ENCODE data around the gene INTS6. TPM values are rescaled to one million over a fixed set of nuclear protein-coding genes. Genes with fewer than 3 reads are reported as not detected.

The INTS6 gene
- total RNA-seq, 2 experiments from 2014 or later = 48.9 to 52.0 TPM

DNA sequence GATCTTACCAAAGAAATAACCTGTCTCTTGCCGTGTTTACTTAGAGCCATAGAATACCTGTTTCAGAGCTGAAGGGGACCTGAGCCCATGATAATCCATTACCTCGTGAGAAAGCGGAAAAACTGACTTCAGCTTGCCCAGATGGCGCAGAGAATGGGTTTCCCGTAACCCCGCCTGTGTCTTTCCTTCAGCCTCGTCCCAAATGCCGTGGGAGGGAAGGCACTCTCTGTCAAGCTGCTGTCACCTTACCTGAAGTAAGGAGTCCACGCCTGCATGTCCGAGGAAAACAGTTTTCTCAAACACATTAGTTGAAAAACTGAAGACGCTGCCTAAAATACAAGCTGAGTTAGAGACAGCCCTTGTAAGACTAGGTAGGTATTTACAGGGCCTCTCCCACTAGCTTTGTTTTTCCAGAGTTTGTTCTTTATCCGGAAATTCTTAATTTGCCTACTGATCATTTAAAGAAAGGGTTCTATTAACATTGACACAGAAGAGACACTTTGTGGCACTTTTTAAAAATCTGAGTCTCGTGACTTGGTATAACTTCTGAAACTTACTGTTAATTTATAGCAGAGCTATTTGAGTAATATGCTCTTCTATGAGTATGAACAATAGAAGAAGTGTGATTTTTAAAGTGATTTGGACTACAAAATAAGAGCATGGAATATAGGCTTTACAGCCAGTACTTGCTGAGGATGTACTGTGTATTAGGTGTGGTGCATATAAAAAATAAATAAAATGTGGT, 1.3 kb upstream of the INTS6 start:
- H3K4me3 Mint-ChIP-seq = peak overlapping the region; percentile 94
- H3K36me3 Mint-ChIP-seq (ENCODE audit: low read depth) = peaks cover 62% of the 10 kb centered on the region
- DNase-seq (peak; percentile 51), ATAC-seq (no peak)
- CTCF ChIA-PET = interaction anchor here (0.6 to 3.6 kb wide), 18 partner anchors 9 to 371 kb away, joined by 3 to 30 read pairs (median 4); no protein-coding TSS in a partner anchor
- peak overlapping the region; percentile 97 for H3K27ac Mint-ChIP-seq
- no peaks in the 10 kb centered on the region for H3K9me3 Mint-ChIP-seq (ENCODE audit: insufficient read depth)
- H3K27me3 Mint-ChIP-seq (ENCODE audit: low read depth) = no peaks in the 10 kb centered on the region
- POLR2A ChIA-PET = interaction anchor here (0.6 to 5.5 kb wide), 18 partner anchors 10 to 646 kb away, joined by 3 to 72 read pairs (median 4); partner anchors contain the start of gene WDFY2
- peaks cover 33% of the 10 kb centered on the region for H3K4me1 Mint-ChIP-seq (ENCODE audit: low read depth)

DNA sequence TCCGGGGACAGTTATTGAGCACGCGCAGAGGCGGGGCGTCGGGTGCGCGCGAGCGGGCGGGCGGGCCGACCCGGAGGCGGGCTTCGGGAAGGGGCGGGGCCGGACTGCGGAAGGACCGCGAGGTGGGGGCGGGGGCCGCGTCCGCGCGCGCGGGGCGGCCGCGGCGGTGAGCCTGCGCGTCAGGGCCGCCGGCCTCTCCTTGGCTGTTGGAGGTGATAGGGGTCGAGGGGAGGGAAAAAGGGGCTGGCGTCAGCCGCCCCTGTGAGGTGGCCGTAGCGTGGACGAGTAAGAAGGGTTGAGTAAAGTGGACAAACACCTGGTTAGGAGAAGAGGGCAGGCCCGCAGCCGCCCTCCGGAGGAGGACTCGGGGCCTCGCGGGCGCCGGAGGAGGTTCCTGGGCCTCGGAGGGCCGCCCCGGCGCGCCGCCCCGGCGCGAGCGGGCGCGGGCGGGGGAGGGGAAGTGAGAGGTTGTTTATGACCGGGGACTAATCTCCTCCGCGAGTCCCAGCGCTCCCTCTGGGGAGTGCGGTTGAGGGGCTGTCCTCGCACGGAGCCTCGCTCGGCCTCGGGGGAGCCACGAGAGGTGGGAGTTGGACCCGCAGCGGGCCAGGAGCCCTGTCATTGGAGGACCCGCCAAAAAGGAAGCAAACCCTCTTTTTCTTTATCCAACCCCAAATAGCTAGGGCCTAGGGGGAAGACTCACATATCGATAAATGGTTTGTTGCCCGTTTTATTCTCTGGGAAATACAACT, 547 bp upstream of the INTS6 start:
- CTCF ChIA-PET = interaction anchor here (0.6 to 3.6 kb wide), 16 partner anchors 9 to 372 kb away, joined by 3 to 30 read pairs (median 4); no protein-coding TSS in a partner anchor
- Mint-ChIP-seq H3K36me3 (ENCODE audit: low read depth) (peaks cover 60% of the 10 kb centered on the region), H3K27me3 (ENCODE audit: low read depth) (no peaks in the 10 kb centered on the region), H3K4me3 (peak overlapping the region; percentile 94), H3K4me1 (ENCODE audit: low read depth) (peaks cover 36% of the 10 kb centered on the region), H3K9me3 (ENCODE audit: insufficient read depth) (no peaks in the 10 kb centered on the region), H3K27ac (peak overlapping the region; percentile 97)
- peak; percentile 51 for ATAC-seq
- POLR2A ChIA-PET = interaction anchor here (0.6 to 5.5 kb wide), 39 partner anchors 9 to 741 kb away, joined by 3 to 72 read pairs (median 5); partner anchors contain the start of gene WDFY2
- DNase-seq = peak; percentile 81

DNA sequence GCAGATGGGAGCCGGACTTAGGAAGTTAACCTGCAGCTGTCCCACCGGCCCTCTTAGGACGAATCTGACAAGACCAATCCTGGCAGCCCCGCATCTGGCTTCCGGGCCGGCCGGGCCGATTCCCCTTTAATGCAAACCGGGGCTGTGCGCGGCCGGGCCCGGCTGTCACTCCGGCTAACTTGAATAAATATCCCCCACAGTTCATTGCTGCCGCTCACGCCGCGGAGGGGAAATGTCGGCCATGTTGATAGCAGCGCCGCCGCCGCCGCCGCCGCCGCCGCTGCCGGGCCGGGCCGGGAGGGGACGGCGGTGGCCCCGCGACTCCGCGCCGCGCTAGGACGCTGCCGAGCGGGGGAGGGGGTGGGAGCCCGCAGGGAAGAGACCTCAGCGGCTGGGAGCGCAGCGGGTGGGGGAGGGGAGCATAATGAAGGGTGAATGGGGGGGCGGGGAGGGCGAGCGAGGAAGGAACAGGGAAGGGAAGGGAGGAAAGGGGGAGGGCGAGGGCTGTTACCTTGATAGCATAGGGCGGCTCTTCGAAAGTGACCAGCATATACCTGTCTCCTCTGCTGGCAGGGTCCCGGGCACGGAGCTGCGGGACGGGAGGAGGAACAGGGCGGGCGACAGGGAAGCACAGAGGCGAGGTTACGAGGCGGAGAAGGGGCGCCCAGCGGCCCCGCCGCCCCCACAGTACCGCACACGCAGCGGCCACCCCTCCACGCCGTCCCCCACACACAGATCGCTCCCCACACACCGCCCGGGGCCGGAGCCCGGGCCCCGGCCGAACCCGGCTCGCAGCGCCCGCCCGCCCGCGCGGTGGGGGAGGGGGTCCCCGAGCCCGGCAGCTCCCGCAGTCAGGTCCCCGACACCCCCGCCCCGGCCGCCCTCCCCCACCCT, 1.1 kb downstream of the INTS6 start:
- no peaks in the 10 kb centered on the region for H3K9me3 Mint-ChIP-seq (ENCODE audit: insufficient read depth)
- H3K36me3 Mint-ChIP-seq (ENCODE audit: low read depth) = peaks cover 58% of the 10 kb centered on the region
- H3K4me1 Mint-ChIP-seq (ENCODE audit: low read depth) = peaks cover 39% of the 10 kb centered on the region
- ATAC-seq = peak; percentile 17
- H3K27ac Mint-ChIP-seq = peak overlapping the region; percentile 94
- H3K4me3 Mint-ChIP-seq = peak overlapping the region; percentile 94
- peak; percentile 87 for DNase-seq
- ChIA-PET POLR2A (interaction anchor here (0.7 to 5.5 kb wide), 10 partner anchors 11 to 560 kb away, joined by 3 to 72 read pairs (median 5); partner anchors contain the start of gene WDFY2), CTCF (interaction anchor here (0.9 to 2.4 kb wide), 3 partner anchors 33 to 346 kb away, joined by 3 to 15 read pairs (median 3); no protein-coding TSS in a partner anchor)
- H3K27me3 Mint-ChIP-seq (ENCODE audit: low read depth) = no peaks in the 10 kb centered on the region

DNA sequence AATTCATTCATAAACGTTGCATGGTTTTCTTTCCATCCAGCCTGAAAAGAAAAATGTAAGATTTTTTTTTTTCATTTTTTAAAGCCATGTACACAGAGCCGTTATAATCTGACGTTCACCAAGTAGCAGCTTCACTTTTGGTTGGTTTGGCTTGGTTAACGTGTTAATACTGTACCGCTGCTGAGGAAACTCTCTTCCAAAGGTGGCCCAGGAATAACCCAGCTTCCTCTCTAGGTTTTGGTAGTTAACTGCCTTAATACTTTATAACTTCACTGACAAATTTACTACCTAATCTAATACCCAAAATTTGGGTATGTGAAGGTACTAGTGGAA, 1.7 kb downstream of the INTS6 start:
- CTCF ChIA-PET = interaction anchor here (0.9 to 2.4 kb wide), 3 partner anchors 32 to 347 kb away, joined by 3 to 15 read pairs (median 3); no protein-coding TSS in a partner anchor
- ATAC-seq (no peak), DNase-seq (no peak)
- H3K4me1 Mint-ChIP-seq (ENCODE audit: low read depth) = peaks cover 39% of the 10 kb centered on the region
- peak overlapping the region; percentile 90 for H3K4me3 Mint-ChIP-seq
- H3K9me3 Mint-ChIP-seq (ENCODE audit: insufficient read depth) = no peaks in the 10 kb centered on the region
- H3K27ac Mint-ChIP-seq = peak overlapping the region; percentile 92
- POLR2A ChIA-PET = interaction anchor here (0.8 to 5.5 kb wide), 8 partner anchors 11 to 364 kb away, joined by 3 to 72 read pairs (median 6); partner anchors contain the start of gene WDFY2
- H3K36me3 Mint-ChIP-seq (ENCODE audit: low read depth) = peaks cover 62% of the 10 kb centered on the region
- no peaks in the 10 kb centered on the region for H3K27me3 Mint-ChIP-seq (ENCODE audit: low read depth)

DNA sequence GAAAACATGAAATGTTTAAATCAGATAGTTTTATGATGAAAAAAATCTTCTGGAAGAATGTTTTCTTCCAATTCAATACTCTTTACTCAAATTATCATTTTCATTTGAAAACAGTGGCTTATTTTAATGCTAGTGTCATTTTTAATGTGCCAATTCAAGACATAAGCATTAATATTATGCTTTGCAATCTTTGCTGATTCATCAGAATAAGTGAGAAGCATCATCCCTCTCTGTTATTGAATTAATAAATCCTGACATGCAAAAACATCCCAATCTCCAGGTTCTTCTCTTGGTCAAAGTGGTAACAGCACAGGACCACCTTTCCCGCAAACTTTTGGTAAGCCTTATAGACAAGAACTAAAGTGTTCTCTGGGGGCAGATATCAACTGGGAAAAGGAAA, 3.8 kb downstream of the INTS6 start:
- ChIA-PET POLR2A (no interaction called here), CTCF (no interaction called here)
- Mint-ChIP-seq H3K27me3 (ENCODE audit: low read depth) (no peaks in the 10 kb centered on the region), H3K36me3 (ENCODE audit: low read depth) (peaks cover 46% of the 10 kb centered on the region), H3K27ac (no peak overlapping the region), H3K4me3 (no peak overlapping the region), H3K4me1 (ENCODE audit: low read depth) (peaks cover 21% of the 10 kb centered on the region), H3K9me3 (ENCODE audit: insufficient read depth) (no peaks in the 10 kb centered on the region)
- DNase-seq (no peak), ATAC-seq (no peak)

DNA sequence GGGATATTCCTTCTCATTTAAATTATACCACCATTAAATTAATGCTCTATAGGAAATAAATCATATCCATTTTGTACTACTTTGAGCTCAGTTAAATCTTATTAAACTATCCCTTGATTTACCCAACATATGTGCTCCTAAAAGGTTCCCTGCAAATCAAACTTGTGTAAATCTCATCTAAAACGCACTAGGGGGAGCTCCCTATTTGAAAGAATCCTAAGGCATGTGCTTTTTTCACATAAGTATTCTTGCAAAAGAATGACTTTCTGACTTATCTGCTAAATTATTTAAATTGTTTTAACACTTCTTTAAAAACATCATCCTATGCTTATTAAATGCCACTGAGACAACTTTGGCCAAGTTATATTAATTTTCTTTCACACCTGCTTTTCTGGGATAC, 7.9 kb downstream of the INTS6 start:
- Mint-ChIP-seq H3K9me3 (ENCODE audit: insufficient read depth) (no peaks in the 10 kb centered on the region), H3K27ac (no peak overlapping the region), H3K36me3 (ENCODE audit: low read depth) (peaks cover 32% of the 10 kb centered on the region), H3K4me1 (ENCODE audit: low read depth) (peaks cover 14% of the 10 kb centered on the region), H3K4me3 (no peak overlapping the region), H3K27me3 (ENCODE audit: low read depth) (no peaks in the 10 kb centered on the region)
- CTCF ChIA-PET = interaction anchor here (0.7 to 3.0 kb wide), 10 partner anchors 8 to 370 kb away, joined by 3 to 26 read pairs (median 5); partner anchors contain the start of gene INTS6
- POLR2A ChIA-PET = interaction anchor here (0.9 kb wide), 1 partner anchor 353 kb away, joined by 3 read pairs; no protein-coding TSS in a partner anchor
- ATAC-seq = no peak
- DNase-seq = no peak

DNA sequence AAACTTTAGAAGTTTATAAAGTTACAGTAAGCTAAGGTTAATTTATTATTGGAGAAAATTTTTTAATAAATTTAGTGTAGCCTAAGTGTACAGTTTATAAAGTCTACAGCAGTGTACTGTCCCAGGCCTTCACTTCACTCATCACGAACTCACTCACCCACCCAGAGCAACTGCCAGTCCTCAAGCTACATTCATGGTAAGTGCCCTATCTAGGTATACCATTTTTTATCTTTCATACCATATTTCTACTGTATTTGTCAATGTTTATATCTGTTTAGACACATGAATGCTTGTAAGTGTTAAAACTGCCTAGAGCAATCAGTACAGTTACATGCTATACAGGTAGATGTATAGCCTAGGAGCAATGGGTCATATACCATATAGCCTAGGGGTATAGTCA, 12.5 kb downstream of the INTS6 start:
- H3K27ac Mint-ChIP-seq = no peak overlapping the region
- ATAC-seq = no peak
- peaks cover 9% of the 10 kb centered on the region for H3K36me3 Mint-ChIP-seq (ENCODE audit: low read depth)
- H3K4me1 Mint-ChIP-seq (ENCODE audit: low read depth) = peaks cover 7% of the 10 kb centered on the region
- CTCF ChIA-PET = interaction anchor here (1.2 to 3.1 kb wide), 3 partner anchors 145 to 357 kb away, joined by 4 to 19 read pairs (median 4); no protein-coding TSS in a partner anchor
- H3K4me3 Mint-ChIP-seq = no peak overlapping the region
- no peaks in the 10 kb centered on the region for H3K9me3 Mint-ChIP-seq (ENCODE audit: insufficient read depth)
- POLR2A ChIA-PET = interaction anchor here (3.7 kb wide), 1 partner anchor 12 kb away, joined by 20 read pairs; the partner anchor contains the start of gene INTS6
- no peak for DNase-seq
- no peaks in the 10 kb centered on the region for H3K27me3 Mint-ChIP-seq (ENCODE audit: low read depth)

DNA sequence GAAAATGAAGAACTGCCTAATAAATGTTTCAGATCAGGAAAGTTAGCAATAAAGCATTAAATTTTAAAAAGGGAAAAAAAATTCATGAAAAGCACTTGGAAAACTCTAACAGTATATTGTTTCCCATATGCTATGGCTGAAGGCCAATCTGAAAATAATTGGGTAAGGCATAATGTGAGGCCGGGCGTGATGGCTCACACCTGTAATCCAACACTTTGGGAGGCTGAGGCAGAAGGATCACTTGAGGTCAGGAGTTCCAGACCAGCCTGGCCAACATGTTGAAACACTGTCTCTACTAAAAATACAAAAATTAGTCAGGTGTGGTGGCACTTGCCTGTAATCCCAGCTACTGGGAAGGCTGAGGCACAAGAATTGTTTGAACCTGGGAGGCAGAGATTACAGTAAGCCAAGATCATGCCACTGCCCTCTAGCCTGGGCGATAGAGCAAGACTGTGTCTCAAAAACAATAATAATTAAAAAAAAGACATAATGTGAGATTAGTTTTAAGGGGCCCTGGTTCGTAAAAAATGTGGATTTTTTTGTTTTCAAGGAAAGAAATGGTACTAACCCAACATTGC, 15.2 kb downstream of the INTS6 start:
- ATAC-seq = no peak
- peaks cover 7% of the 10 kb centered on the region for H3K4me1 Mint-ChIP-seq (ENCODE audit: low read depth)
- CTCF ChIA-PET = interaction anchor here (1.0 to 3.1 kb wide), 2 partner anchors 360 to 378 kb away, joined by 3 to 19 read pairs; no protein-coding TSS in a partner anchor

DNA sequence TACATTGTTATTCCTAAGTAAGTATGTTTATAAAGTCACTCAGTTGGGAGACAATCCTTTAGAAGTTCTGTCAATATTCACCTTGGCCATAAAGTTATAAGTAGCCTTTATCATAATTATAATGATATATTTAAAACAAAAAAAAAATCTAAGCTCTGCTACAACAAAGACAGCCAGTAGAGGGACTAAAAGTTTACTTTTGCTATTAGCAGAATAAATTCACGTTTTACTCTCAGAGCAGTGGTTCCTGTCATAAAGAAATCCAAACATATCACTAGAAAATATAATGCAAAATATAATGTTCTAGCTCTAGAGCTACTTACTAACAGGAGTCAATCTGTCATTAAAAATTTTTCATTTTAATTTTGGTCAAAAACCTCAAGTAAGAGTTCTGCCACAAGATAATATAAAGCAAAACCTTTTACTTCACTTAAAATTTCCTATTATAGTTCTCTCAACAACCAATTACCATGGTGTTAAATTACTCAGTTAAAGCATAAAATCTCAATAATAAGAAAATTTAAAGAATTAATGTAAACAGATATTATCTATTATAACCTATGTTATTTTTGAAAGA, 17.7 kb downstream of the INTS6 start:
- no peak for DNase-seq
- H3K36me3 Mint-ChIP-seq (ENCODE audit: low read depth) = peaks cover 11% of the 10 kb centered on the region
- peaks cover 10% of the 10 kb centered on the region for H3K4me1 Mint-ChIP-seq (ENCODE audit: low read depth)
- CTCF ChIA-PET = interaction anchor here (0.6 to 5.3 kb wide), 16 partner anchors 8 to 397 kb away, joined by 3 to 94 read pairs (median 4); no protein-coding TSS in a partner anchor
- H3K27ac Mint-ChIP-seq = no peak overlapping the region
- no peaks in the 10 kb centered on the region for H3K9me3 Mint-ChIP-seq (ENCODE audit: insufficient read depth)
- ATAC-seq = no peak
- H3K4me3 Mint-ChIP-seq = no peak overlapping the region
- POLR2A ChIA-PET = interaction anchor here (0.6 kb wide), 1 partner anchor 353 kb away, joined by 3 read pairs; no protein-coding TSS in a partner anchor
- no peaks in the 10 kb centered on the region for H3K27me3 Mint-ChIP-seq (ENCODE audit: low read depth)

More for the DNA sequence above, 15.2 kb downstream of the INTS6 start:
- H3K9me3 Mint-ChIP-seq (ENCODE audit: insufficient read depth) = no peaks in the 10 kb centered on the region
- H3K36me3 Mint-ChIP-seq (ENCODE audit: low read depth) = peaks cover 9% of the 10 kb centered on the region
- no peak overlapping the region for H3K27ac Mint-ChIP-seq
- DNase-seq = no peak
- no peaks in the 10 kb centered on the region for H3K27me3 Mint-ChIP-seq (ENCODE audit: low read depth)
- POLR2A ChIA-PET = no interaction called here
- no peak overlapping the region for H3K4me3 Mint-ChIP-seq

DNA sequence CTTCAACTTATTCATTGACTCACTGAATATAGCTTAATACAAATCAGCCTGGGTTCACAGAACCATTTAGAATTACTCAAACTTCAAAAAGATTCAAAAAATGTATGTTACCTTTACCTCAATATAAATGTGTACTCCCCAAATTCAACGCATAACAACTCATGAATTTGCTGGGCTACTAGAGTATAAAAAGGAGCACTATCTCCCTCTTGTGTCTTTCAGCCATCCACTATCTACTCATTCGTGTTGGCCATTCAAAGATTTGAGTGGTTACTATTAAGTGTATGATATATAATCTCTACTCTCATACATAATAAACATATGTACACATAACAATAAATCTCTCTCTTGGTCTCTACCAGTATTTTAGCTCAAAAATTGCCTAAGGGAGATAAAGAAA, 20.3 kb downstream of the INTS6 start:
- DNase-seq (no peak), ATAC-seq (no peak)
- POLR2A ChIA-PET = interaction anchor here (1.8 kb wide), 1 partner anchor 20 kb away, joined by 5 read pairs; the partner anchor contains the start of gene INTS6
- CTCF ChIA-PET = interaction anchor here (1.2 to 5.3 kb wide), 5 partner anchors 11 to 367 kb away, joined by 3 to 94 read pairs (median 4); no protein-coding TSS in a partner anchor
- Mint-ChIP-seq H3K27me3 (ENCODE audit: low read depth) (no peaks in the 10 kb centered on the region), H3K36me3 (ENCODE audit: low read depth) (peaks cover 27% of the 10 kb centered on the region), H3K27ac (no peak overlapping the region), H3K4me1 (ENCODE audit: low read depth) (peaks cover 11% of the 10 kb centered on the region), H3K9me3 (ENCODE audit: insufficient read depth) (no peaks in the 10 kb centered on the region), H3K4me3 (no peak overlapping the region)
